Measurements from ENCODE around the gene COL9A1.

GRCh38 chr6:70221715-70222438, 81.0 kb downstream of the COL9A1 start:
- TF ChIP-seq CTCF (IDR thresholded peaks at IDR 0.05): no peak
- no peak for TF ChIP-seq POLR2A (IDR thresholded peaks at IDR 0.05; ENCODE audit: low read depth)
